ENCODE data around the gene UTP25.

GRCh38 chr1:209881619-209882018 is 53.8 kb downstream of the UTP25 start:
- no peak for TF ChIP-seq POLR2A (IDR thresholded peaks at IDR 0.05; ENCODE audit: low read length)
- TF ChIP-seq GATA1 (IDR thresholded peaks at IDR 0.05; ENCODE audit: low read depth, low read length): no peak
